HepG2 (cell line): ENCODE data around the gene PKNOX2. TPM values are rescaled to one million over a fixed set of nuclear protein-coding genes. Genes with fewer than 3 reads are reported as not detected.

ENCODE experiments used
- ATAC-seq: fragments of 200-7000 bp; cut with Tn5 transposase; 3 replicates; pipeline ENCODE4 v1.9.1; 2020; ENCODE audit warnings: mild to moderate bottlenecking, moderate library complexity
- BruUV-seq: library from RNA; stranded (reverse); fragments of 400-500 nt; replicated peaks from 2 replicates; lab custom pipeline; 2021; lab: Mats Ljungman, UMichigan
- CTCF ChIA-PET: fragments of 300-600 bp; formaldehyde crosslinking; extraction: SDS; loops from one replicate; lab custom pipeline; 2021; ENCODE audit warnings: low total read pairs, inconsistent platforms, low intra/inter-chr PET ratio; lab: Yijun Ruan, JAX
- POLR2A ChIA-PET: fragments of 350-600 bp; sonication (Branson Sonifier 250); formaldehyde crosslinking; loops from one replicate; lab custom pipeline; 2020; ENCODE audit warnings: antibody characterized with exemption, inconsistent platforms; lab: Yijun Ruan, JAX
- DNase-seq: peaks from one replicate; pipeline ENCODE4 v3.0.0-alpha.2; 2015; ENCODE audit warnings: low spot score
- FAIRE-seq: peaks from 3 replicates; lab custom pipeline; 2011; peaks lifted over from hg19 to GRCh38; lab: Jason Lieb, UNC
- H2AFZ ChIP-seq: one replicate; pipeline ENCODE4 v1.6.1; 2011; ENCODE audit warnings: low read length, inconsistent platforms
- H3K27ac ChIP-seq: fragments of 300-600 bp; 3 replicates; pipeline ENCODE4 v1.8.0; 2011; ENCODE audit warnings: mixed run types, mild to moderate bottlenecking, mixed read lengths, low read length, inconsistent platforms; ENCODE audit not compliant: insufficient read depth; ENCODE audit errors: extremely low read length
- H3K27me3 ChIP-seq, 2 experiments: fragments of 200-600 bp in 1 of 2; 2 replicates in 1 of 2; 3 replicates in 1 of 2; pipeline versions ENCODE4 v1.6.0 to v1.8.0; 2011; ENCODE audit warnings: low read length in 2 of 2, mild to moderate bottlenecking in 2 of 2, moderate library complexity in 2 of 2, inconsistent platforms in 1 of 2; ENCODE audit not compliant: insufficient read depth in 2 of 2, control insufficient read depth in 1 of 2
- H3K36me3 ChIP-seq, 2 experiments: fragments of 200-600 bp in 1 of 2; replicated peaks in 1 of 2; 2 replicates in 1 of 2; 3 replicates in 1 of 2; pipeline versions ENCODE4 v1.5.1 to v1.8.0; 2011; ENCODE audit warnings: low read length in 2 of 2, inconsistent platforms in 1 of 2; ENCODE audit not compliant: insufficient read depth in 2 of 2, control insufficient read depth in 1 of 2
- H3K4me1 ChIP-seq: 2 replicates; pipeline ENCODE4 v1.5.1; 2012; ENCODE audit warnings: low read length, inconsistent platforms; ENCODE audit not compliant: insufficient read depth
- H3K4me2 ChIP-seq: 2 replicates; pipeline ENCODE4 v1.6.0; 2011; ENCODE audit warnings: low read depth, low read length, inconsistent platforms
- H3K4me3 ChIP-seq, 3 experiments: fragments of 200-600 bp in 1 of 3; sonication (generic), shearing (Covaris generic) in 1 of 3; replicated peaks in 1 of 3; 2 replicates each; pipeline ENCODE4 v1.5.1; 2011 to 2016; ENCODE audit warnings: low read length in 3 of 3, inconsistent platforms in 2 of 3, low read depth in 2 of 3, mild to moderate bottlenecking in 2 of 3, control low read depth in 1 of 3, mixed read lengths in 1 of 3; ENCODE audit not compliant: insufficient read depth in 1 of 3
- H3K79me2 ChIP-seq: one replicate; pipeline ENCODE4 v1.6.1; 2011; ENCODE audit warnings: low read length, inconsistent platforms; ENCODE audit not compliant: insufficient read depth
- H3K9ac ChIP-seq: 2 replicates; pipeline ENCODE4 v1.6.0; 2011; ENCODE audit warnings: mild to moderate bottlenecking, low read depth, low read length, inconsistent platforms; ENCODE audit not compliant: insufficient read depth
- H3K9me3 ChIP-seq: 2 replicates; pipeline ENCODE4 v1.5.1; 2012; ENCODE audit warnings: mild to moderate bottlenecking, low read length
- H4K20me1 ChIP-seq: 2 replicates; pipeline ENCODE4 v1.6.0; 2011; ENCODE audit warnings: inconsistent platforms, mild to moderate bottlenecking, low read length, moderate library complexity; ENCODE audit not compliant: insufficient read depth
- ATM ChIP-seq: fragments of 450-650 bp; IDR thresholded peaks from 2 replicates; pipeline ENCODE4 v1.7.1; 2017; ENCODE audit warnings: mild to moderate bottlenecking, borderline replicate concordance
- EED ChIP-seq: sonication (generic); formaldehyde crosslinking; IDR thresholded peaks from 2 replicates; pipeline ENCODE4 v1.5.0; 2020; ENCODE audit warnings: mild to moderate bottlenecking, missing genetic modification reagents
- ELF4 ChIP-seq: sonication (generic); formaldehyde crosslinking; IDR thresholded peaks from 2 replicates; pipeline ENCODE4 v1.5.0; 2020; ENCODE audit warnings: missing genetic modification reagents, mild to moderate bottlenecking, moderate library complexity, borderline replicate concordance
- FOXA3 ChIP-seq: IDR thresholded peaks from 2 replicates; pipeline ENCODE4 v1.6.1; 2016; ENCODE audit warnings: missing genetic modification reagents, missing compliant biosample characterization
- JDP2 ChIP-seq: sonication (generic); formaldehyde crosslinking; IDR thresholded peaks from 2 replicates; pipeline ENCODE4 v1.8.1; 2022; ENCODE audit warnings: missing genetic modification reagents, borderline replicate concordance
- NCOR1 ChIP-seq: fragments of 200-600 bp; sonication (generic); IDR thresholded peaks from 2 replicates; pipeline ENCODE4 v1.7.0; 2017; ENCODE audit warnings: antibody characterized with exemption, low read length, borderline replicate concordance
- NONO ChIP-seq, 2 experiments: fragments of 450-650 bp in 1 of 2; sonication (generic) in 1 of 2; formaldehyde crosslinking in 1 of 2; IDR thresholded peaks in 1 of 2; conservative IDR thresholded peaks in 1 of 2; 2 replicates each; pipeline versions ENCODE4 v1.6.1 to v1.8.0; 2017 to 2022; ENCODE audit warnings: mild to moderate bottlenecking in 1 of 2, missing genetic modification reagents in 1 of 2, moderate library complexity in 1 of 2
- RFX1 ChIP-seq: fragments of 450-650 bp; IDR thresholded peaks from 2 replicates; pipeline ENCODE4 v1.6.1; 2017
- RFXAP ChIP-seq: sonication (generic); formaldehyde crosslinking; IDR thresholded peaks from 2 replicates; pipeline ENCODE4 v1.4.0; 2020; ENCODE audit warnings: missing genetic modification reagents, borderline replicate concordance
- SNAPC2 ChIP-seq: sonication (generic); formaldehyde crosslinking; IDR thresholded peaks from 2 replicates; pipeline ENCODE4 v1.8.1; 2022; ENCODE audit warnings: mild to moderate bottlenecking, missing genetic modification reagents
- ZBTB7B ChIP-seq: sonication (generic); formaldehyde crosslinking; IDR thresholded peaks from 2 replicates; pipeline ENCODE4 v1.4.0; 2020; ENCODE audit warnings: missing genetic modification reagents
- ZNF317 ChIP-seq: sonication (generic); formaldehyde crosslinking; IDR thresholded peaks from 2 replicates; pipeline ENCODE4 v1.5.0; 2020; ENCODE audit warnings: mild to moderate bottlenecking, missing genetic modification reagents
- WGBS: methylation state at CpG from one replicate; pipeline ENCODE4 v1.1.6; 2017; ENCODE audit warnings: low lambda C conversion rate; 5-methylcytosine and 5-hydroxymethylcytosine counted together
- in situ Hi-C: cut with HindIII; loops from 2 replicates; pipeline ENCODE4 v1.10.0; 2017; ENCODE audit warnings: low pct_unique_long_range_greater_than_20kb; ENCODE audit not compliant: extremely low pct_ligation_motif_present
- intact Hi-C: fragments of 100-400 bp; cut with micrococcal nuclease; formaldehyde crosslinking; loops from one replicate; pipeline ENCODE4 v1.10.0; 2022; ENCODE audit not compliant: unreplicated experiment
- polyA plus RNA-seq, 8 experiments: library from polyadenylated mRNA; depleted of rRNA in 3 of 8; stranded (reverse) in 7 of 8; unstranded in 1 of 8; fragments of >200 nt; fragmentation: Illumina TruSeq in 4 of 8; extraction: Trizol in 4 of 8; gene quantifications; 2 replicates each; pipeline versions ENCODE4 v1.2.1 to v1.2.3, GENCODE V29; 2011 to 2016; ENCODE audit warnings: low read depth in 4 of 8, missing spikeins in 1 of 8, mixed read lengths in 1 of 8; ENCODE audit not compliant: insufficient read depth in 1 of 8
- total RNA-seq, 5 experiments: library from RNA; depleted of rRNA; stranded (reverse); fragments of >200 nt; fragmentation: Illumina TruSeq; extraction: Trizol; gene quantifications; 2 replicates each; pipeline ENCODE4 v1.2.3, GENCODE V29; 2016; ENCODE audit warnings: low read depth in 1 of 5
- TF ChIP-seq, protein P1 (sequence below): sonication (generic); formaldehyde crosslinking; IDR thresholded peaks from 2 replicates; pipeline ENCODE4 v1.8.1; 2023; ENCODE audit warnings: mild to moderate bottlenecking, missing genetic modification reagents, borderline replicate concordance
- TF ChIP-seq, protein P2 (sequence below): sonication (generic); formaldehyde crosslinking; IDR thresholded peaks from 2 replicates; pipeline ENCODE4 v1.5.0; 2020; ENCODE audit warnings: mild to moderate bottlenecking, missing genetic modification reagents

Gene PKNOX2
- total and polyA plus RNA-seq, 2 of the 13 experiments (the other 11 are each of a cell fraction or from before 2014, with no cell fraction given), result not detected

DNA sequence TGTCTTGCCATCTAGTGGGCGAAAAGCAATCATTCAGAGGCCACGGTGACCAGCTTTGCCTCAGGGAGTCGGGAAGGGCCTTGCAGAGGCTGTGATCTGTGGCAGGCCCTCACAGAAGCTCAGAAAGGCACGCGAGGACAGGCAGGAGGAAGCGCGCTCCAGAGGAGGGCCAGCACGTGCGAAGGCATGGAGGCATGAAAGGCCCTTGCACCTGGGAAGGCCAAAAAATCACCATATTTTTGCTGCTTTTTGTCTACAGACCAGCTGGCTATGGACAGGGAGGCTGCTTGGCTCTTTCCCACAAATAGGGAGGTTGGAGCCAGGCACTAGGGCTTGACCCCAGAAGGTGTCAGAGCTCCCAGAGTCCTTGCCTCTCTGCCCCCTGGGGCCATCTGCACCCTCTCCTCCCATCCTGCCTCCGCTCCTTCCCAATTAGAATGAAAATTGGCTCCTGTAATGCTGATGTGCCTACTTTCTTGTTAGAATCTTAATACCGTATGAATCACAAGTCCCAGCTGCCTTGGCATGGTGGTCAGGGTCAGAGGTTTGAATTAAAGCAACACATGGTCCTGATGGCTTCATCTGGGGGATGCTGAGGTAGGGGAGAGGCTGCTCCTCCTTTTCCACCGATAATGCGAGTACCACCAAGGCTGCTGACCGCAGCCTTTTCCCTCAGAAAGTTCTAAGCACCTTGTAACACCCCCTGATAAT is 262.4 kb downstream of the PKNOX2 start (continued):
- TF ChIP-seq, protein P1, sequence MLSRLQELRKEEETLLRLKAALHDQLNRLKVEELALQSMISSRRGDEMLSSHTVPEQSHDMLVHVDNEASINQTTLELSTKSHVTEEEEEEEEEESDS (CRISPR knock-in tag), result no peak

DNA sequence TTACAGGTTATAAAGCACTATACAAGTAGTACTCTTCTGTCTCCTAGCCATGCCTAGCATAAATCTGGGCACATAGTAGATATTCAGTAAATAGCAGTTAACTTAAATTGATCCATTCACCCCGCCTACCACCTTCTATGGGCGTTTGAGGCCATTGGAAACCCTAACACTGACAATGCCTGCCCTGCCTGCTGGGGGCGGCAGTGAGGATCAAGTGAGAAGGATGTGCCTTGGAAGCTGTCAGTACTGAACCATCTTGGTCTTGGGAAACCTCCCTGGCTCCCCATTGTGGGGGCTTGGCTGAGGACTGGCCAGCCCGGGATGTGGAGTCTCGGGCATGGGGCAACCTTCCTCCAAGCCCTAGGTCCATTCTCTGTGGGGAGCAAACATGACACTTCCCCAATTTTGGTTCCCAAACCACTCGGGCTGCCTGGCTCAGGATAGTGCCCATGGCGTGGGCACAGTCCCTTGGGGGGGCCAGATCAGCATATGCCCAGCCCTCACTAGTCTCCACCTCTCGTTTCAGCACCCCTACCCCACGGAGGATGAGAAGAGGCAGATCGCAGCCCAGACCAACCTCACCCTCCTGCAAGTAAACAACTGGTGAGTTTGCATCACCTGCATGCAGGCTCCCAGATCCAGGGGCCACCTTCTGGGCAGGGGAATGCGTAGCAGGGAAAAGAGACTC is 264.1 kb downstream of the PKNOX2 start:
- no peak overlapping the region for H2AFZ ChIP-seq
- TF ChIP-seq ZBTB7B (no peak), RFX1 (no peak), SNAPC2 (CRISPR knock-in tag) (no peak), JDP2 (CRISPR knock-in tag) (no peak), NONO (IDR thresholded peaks at IDR 0.05) (no peak), NONO (CRISPR knock-in tag; conservative IDR thresholded peaks at IDR 0.05) (no peak), ELF4 (no peak), ATM (no peak), EED (CRISPR knock-in tag) (no peak), RFXAP (CRISPR knock-in tag) (no peak), ZNF317 (no peak), NCOR1 (no peak), FOXA3 (CRISPR knock-in tag) (no peak)
- TF ChIP-seq, protein P2, sequence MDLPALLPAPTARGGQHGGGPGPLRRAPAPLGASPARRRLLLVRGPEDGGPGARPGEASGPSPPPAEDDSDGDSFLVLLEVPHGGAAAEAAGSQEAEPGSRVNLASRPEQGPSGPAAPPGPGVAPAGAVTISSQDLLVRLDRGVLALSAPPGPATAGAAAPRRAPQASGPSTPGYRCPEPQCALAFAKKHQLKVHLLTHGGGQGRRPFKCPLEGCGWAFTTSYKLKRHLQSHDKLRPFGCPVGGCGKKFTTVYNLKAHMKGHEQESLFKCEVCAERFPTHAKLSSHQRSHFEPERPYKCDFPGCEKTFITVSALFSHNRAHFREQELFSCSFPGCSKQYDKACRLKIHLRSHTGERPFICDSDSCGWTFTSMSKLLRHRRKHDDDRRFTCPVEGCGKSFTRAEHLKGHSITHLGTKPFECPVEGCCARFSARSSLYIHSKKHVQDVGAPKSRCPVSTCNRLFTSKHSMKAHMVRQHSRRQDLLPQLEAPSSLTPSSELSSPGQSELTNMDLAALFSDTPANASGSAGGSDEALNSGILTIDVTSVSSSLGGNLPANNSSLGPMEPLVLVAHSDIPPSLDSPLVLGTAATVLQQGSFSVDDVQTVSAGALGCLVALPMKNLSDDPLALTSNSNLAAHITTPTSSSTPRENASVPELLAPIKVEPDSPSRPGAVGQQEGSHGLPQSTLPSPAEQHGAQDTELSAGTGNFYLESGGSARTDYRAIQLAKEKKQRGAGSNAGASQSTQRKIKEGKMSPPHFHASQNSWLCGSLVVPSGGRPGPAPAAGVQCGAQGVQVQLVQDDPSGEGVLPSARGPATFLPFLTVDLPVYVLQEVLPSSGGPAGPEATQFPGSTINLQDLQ (CRISPR knock-in tag), result no peak

More for the DNA sequence above, 264.1 kb downstream of the PKNOX2 start:
- ChIA-PET POLR2A (no interaction called here), CTCF (interaction anchor here (0.7 kb wide), 1 partner anchor 467 kb away, joined by 3 read pairs; no protein-coding TSS in a partner anchor)
- H3K9me3 ChIP-seq, result no peaks in the 10 kb centered on the region
- no peak overlapping the region for H3K4me3 ChIP-seq
- H3K27me3 ChIP-seq, result peaks cover 2 to 21% of the 10 kb centered on the region in 2 experiments; a peak in 3 of 5 replicates
- in situ Hi-C loops (loop anchor here (10.0 kb wide), 1 partner anchor 446 kb away; no protein-coding TSS in a partner anchor), intact Hi-C loops (no loop called here)
- FAIRE-seq (no peak), DNase-seq (no peak), ATAC-seq (no peak)
- no peak overlapping the region for H3K27ac ChIP-seq
- no peak overlapping the region for H3K9ac ChIP-seq
- no peaks in the 10 kb centered on the region for H3K79me2 ChIP-seq
- H3K36me3 ChIP-seq, result no peaks in the 10 kb centered on the region
- H3K4me1 ChIP-seq, result no peaks in the 10 kb centered on the region
- no peak overlapping the region for H3K4me2 ChIP-seq
- BruUV-seq, result no TSS peak
- WGBS, result 40% methylated on average over 3 of the region's 11 CpGs
- H4K20me1 ChIP-seq, result no peaks in the 10 kb centered on the region
